GM18873 (cell line): ENCODE data around the gene RYR1.
"Not testable (repeated sequence)": the region's sequence is repeated elsewhere in the genome, so short reads cannot be mapped to it uniquely, and the experiment has no call there.

Source experiments
- ATAC-seq: cut with Tn5 transposase; IDR thresholded peaks from one replicate; pipeline ENCODE4 v1.9.1; 2021; ENCODE audit warnings: mild to moderate bottlenecking, moderate library complexity, moderate number of reproducible peaks; ENCODE audit not compliant: unreplicated experiment, low FRiP score

Gene RYR1

GRCh38 chr19:38509027-38509426, 75.5 kb downstream of the RYR1 start:
- ATAC-seq: no peak

- ATAC-seq: no peak
Observed at GRCh38 chr19:38511074-38511708, 77.7 kb downstream of the RYR1 start.

- no peak for ATAC-seq
Observed at GRCh38 chr19:38512277-38512676, 78.8 kb downstream of the RYR1 start.

- not testable (repeated sequence) for ATAC-seq
Observed at GRCh38 chr19:38513156-38513555, 79.7 kb downstream of the RYR1 start.

- no peak for ATAC-seq
Observed at GRCh38 chr19:38513762-38514167, 80.3 kb downstream of the RYR1 start.

- no peak for ATAC-seq
Observed at GRCh38 chr19:38514812-38515633, 81.5 kb downstream of the RYR1 start.

- ATAC-seq: no peak
Observed at GRCh38 chr19:38515896-38516295, 82.4 kb downstream of the RYR1 start.

- no peak for ATAC-seq
Observed at GRCh38 chr19:38516802-38517201, 83.3 kb downstream of the RYR1 start.

GRCh38 chr19:38517321-38517720, 83.8 kb downstream of the RYR1 start:
- ATAC-seq: no peak

- ATAC-seq: not testable (repeated sequence)
Observed at GRCh38 chr19:38517980-38518379, 84.5 kb downstream of the RYR1 start.

GRCh38 chr19:38519168-38519567, 85.7 kb downstream of the RYR1 start:
- no peak for ATAC-seq

- ATAC-seq: no peak
Observed at GRCh38 chr19:38519988-38520387, 86.5 kb downstream of the RYR1 start.

GRCh38 chr19:38522915-38523314, 89.4 kb downstream of the RYR1 start:
- no peak for ATAC-seq

GRCh38 chr19:38523319-38523718, 89.8 kb downstream of the RYR1 start:
- no peak for ATAC-seq

GRCh38 chr19:38524369-38524768, 90.9 kb downstream of the RYR1 start:
- no peak for ATAC-seq

- ATAC-seq: no peak
Observed at GRCh38 chr19:38524994-38525634, 91.6 kb downstream of the RYR1 start.

- ATAC-seq: no peak
Observed at GRCh38 chr19:38526430-38526829, 92.9 kb downstream of the RYR1 start.

- ATAC-seq: no peak
Observed at GRCh38 chr19:38527466-38528136, 94.1 kb downstream of the RYR1 start.

GRCh38 chr19:38528213-38528755, 94.8 kb downstream of the RYR1 start:
- ATAC-seq: no peak

GRCh38 chr19:38528931-38529330, 95.4 kb downstream of the RYR1 start:
- ATAC-seq: no peak

GRCh38 chr19:38531515-38531914, 98.0 kb downstream of the RYR1 start:
- ATAC-seq: no peak
